Activated naive CD4-positive, alpha-beta T cell treated with Interleukin-2 at 50 U/mL for 16 hours (primary cell): ENCODE results near the gene MSMO1.
"Not testable (repeated sequence)": the region's sequence is repeated elsewhere in the genome, so short reads cannot be mapped to it uniquely, and the experiment has no call there.

ENCODE experiments used
- DNase-seq: peaks from one replicate; pipeline ENCODE4 v3.0.0-alpha.2; 2020

The MSMO1 gene

GRCh38 chr4:165327211-165328100 is at the start of gene MSMO1:
TSS of gene MSMO1 (plus strand) at chr4:165327669. CDS start at chr4:165333371, 5,702 bp downstream.
- DNase-seq: peak; percentile 99

GRCh38 chr4:165279531-165279930 is 47.9 kb upstream of the MSMO1 start:
- DNase-seq: not testable (repeated sequence)

- not testable (repeated sequence) for DNase-seq
Measured at GRCh38 chr4:165284697-165285096, 42.8 kb upstream of the MSMO1 start.

DNA sequence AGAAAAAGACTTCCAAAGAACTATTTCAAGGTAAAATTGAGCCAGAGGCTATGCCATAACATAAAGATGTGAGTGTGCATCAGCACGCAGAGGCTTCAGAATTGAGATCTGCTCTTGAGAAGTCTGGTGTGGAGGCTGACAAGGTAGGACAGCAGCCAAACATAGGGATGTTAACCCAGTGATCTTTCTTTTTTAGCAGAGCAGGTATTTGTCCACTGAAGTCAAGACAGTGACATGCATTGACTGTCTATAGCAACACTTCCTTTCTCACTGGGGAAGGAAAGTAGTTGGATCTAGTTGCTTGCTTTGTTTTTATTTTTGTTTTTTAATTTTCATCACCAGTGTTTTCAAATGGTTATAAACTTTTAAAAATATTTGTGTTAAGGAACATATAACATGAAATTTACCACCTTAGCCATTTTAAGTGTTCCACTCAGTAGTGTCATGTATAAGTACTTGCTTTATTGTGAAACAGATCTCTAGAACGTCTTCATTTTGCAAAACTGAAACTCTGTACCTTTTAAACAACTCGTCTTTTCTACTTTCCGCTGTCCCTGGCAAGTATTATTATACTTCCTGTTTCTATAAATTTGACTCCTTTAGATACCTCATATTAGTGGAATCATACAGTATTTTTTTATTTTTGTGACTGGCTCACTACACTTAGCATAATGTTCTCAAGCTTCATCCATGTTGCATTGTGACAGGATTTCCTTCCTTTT is 40.7 kb upstream of the MSMO1 start:
- not testable (repeated sequence) for DNase-seq

DNA sequence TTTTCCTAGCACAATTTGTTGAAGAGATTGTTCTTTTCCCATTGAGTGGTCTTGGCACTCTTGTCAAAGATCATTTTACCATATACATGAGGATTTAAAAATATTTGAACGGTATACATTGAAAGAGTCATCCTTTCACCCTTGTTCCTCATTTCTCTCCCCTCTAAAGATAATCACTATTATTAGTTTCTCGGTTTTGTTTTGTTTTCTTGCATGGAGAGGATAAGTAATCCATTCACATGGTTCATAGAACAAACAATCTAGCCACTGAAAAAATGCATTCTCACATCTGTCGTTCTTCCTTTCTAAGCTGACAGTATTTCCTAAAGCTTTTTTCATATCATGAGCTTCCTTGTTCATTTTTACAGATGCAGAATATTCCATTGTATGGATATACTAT is 39.2 kb upstream of the MSMO1 start:
- no peak for DNase-seq

- no peak for DNase-seq
Measured at GRCh38 chr4:165288639-165289422, 38.6 kb upstream of the MSMO1 start.

- no peak for DNase-seq
Measured at GRCh38 chr4:165289423-165289785, 38.1 kb upstream of the MSMO1 start.

DNA sequence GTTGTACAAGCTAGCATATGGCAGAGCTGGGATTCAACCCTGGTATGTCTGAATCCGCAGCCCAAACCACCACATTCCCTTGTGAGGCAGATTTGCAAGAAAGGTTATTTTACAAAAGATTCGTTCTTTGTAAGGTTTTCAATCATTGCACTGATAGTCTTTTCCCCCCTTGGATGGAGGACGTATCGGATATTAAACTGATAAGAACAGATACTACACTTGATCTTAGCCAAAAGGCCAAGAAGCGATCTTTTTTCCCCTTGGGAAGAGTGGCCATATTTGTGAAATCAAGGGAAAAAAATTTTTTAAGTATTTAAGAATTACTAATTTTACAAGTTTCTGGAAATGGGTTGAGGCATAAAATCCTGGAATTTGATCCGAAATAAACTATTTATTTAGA is 34.4 kb upstream of the MSMO1 start:
- DNase-seq: no peak

- DNase-seq: no peak
Measured at GRCh38 chr4:165293927-165294649, 33.4 kb upstream of the MSMO1 start.

DNA sequence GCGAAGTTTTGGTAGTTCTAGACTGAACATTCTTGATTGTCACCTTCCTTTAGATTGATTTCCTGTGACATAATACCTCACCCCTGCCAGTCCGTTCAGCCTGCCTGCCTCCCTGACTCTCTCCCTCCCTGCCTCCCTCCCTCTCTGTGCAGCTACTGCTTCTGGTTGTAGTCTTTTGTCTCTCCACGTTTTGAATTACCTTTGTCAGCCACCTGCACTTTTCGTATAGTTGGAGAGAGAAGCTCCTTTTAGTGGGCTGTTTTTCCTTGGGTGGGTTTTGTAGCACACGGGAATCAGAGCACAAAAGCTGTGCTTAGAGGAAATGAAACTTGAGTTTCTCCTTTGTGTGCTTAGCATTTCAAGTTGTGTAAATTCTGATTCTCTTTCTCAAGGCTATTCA is 32.6 kb upstream of the MSMO1 start:
- no peak for DNase-seq

GRCh38 chr4:165297626-165298025 is 29.8 kb upstream of the MSMO1 start:
- DNase-seq: no peak

- DNase-seq: no peak
Measured at GRCh38 chr4:165299399-165300060, 27.9 kb upstream of the MSMO1 start.

- no peak for DNase-seq
Measured at GRCh38 chr4:165301833-165302232, 25.6 kb upstream of the MSMO1 start.

- no peak for DNase-seq
Measured at GRCh38 chr4:165302658-165303057, 24.8 kb upstream of the MSMO1 start.

DNA sequence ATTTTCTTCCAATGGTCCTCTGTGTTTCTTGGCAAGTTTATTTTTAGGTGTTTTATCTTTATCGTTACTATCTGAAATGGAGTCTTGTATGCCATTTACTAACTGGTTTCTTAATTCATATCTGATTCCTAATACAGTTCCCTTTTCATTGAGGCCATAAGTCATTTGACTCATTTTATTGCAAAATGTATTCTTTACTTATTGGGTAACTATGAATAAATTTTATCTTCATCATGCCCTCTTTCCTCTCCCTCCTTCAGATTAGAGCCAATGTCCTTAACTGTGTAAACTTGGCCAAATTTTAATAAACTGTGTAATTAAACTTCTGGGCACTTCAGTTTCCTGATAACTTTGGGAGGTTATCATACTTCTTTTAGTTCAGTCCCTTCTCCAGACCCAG is 19.3 kb upstream of the MSMO1 start:
- DNase-seq: no peak

GRCh38 chr4:165308606-165309005 is 18.9 kb upstream of the MSMO1 start:
- DNase-seq: no peak

GRCh38 chr4:165309456-165309855 is 18.0 kb upstream of the MSMO1 start:
- no peak for DNase-seq

DNA sequence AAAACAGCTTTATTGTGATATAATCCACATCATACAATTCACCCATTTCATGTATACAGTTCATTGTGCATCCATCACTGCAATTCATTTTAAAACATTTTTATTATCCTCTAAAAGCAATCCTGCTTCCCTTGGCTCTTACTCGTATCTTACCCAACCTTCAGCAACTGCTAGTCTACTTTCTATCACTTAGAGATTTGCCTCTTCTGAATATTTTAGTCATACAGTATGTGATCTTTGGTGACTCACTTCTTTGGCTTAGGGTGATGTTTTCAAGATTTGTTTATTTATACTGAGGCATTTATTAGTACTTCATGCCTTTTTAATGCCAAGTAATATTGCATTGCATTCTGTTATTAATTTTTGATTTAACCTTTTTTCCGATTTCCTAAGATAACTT is 15.0 kb upstream of the MSMO1 start:
- DNase-seq: no peak

DNA sequence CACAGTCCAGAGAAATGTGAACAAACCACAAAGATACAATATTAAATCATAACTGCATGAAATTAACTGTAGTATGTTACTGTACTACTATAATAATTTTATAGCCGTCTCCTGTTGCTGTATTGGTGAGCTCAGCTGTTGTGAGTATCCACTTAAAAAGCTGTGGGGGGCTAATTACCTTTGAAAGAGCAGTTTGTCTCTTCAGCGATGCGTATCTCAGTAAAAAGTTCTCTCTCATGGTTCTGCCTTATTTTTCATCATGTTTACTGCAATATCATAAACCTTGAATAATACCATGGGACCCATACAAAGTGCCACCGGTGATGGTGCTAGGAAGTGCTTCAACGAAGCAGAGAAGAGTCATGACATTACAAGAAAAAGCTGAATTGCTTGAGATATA is 8.4 kb upstream of the MSMO1 start:
- no peak for DNase-seq

DNA sequence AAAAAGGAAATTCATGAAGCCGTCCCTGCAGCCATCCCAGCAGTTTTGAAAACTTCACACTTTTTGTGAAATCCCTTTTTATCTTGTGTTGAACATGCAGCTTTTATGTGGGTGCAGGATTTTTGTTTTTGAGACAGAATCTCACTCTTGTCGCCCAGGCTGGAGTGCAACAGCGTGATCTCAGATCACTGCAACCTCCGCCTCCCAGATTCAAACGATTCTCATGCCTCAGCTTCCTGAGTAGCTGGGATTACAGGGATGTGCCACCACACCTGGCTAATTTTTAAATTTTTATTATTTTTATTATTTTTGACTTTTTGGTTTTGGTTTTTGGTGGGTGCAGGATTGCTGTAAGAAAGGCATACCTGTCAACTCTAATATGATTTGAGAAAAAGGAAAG is 8.0 kb upstream of the MSMO1 start:
- DNase-seq: no peak

DNA sequence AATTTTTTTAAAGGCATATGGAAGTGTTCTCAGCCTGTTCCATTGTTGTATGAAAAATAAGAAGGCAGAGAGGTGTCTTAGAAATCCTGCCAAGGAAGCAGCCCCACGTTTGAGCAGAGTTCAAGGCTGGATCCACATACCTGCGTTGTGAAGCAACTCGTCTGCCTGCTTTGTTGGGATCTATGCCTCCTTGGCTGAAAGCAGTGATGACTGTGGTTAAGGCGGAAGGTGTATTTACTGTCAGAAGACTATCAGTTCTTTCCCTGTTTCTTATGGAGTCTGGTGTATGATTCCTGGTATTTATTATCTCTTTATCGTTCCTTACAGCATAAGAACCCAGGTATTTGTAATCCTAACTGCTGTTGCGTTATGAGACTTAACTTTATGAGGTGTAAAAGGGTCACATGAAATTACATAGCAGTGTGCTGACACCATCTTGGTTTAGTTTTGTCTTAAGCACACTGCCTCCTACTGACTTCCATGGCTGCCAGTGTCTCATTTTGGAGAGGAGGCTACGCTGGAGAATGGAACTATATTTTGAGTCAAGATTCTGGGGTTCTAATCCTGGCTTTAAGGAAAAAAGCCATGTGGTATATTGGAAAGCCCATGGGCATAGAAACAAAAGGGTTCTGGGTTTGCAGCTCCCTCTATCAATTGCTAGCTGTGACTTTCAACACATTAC is 3.1 kb upstream of the MSMO1 start:
- DNase-seq: no peak

DNA sequence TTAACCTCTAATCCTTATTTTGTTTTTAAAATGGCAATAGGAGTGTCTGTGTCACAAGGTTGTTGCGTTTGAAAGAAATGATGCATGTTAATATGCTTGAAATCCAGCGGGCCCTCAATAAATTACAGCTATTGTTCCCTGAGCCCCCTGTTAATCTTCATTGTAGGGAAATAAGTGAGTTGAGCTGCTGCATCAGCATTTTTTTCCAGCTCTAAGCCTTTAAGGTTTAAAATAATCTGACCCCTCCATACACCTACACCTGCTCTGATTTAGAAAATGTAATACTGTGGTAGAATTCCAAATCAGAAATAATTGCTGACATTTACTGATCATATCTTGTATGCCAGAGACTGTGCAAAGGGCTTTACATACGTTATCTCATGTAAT is 2.6 kb upstream of the MSMO1 start:
- no peak for DNase-seq
